COLO668 (cell line): Measurements from ENCODE around the gene C1orf74.
"Not testable (repeated sequence)": the region's sequence is repeated elsewhere in the genome, so short reads cannot be mapped to it uniquely, and the experiment has no call there.

Experiments used
- DNase-seq: peaks from one replicate; lab custom pipeline; 2025; ENCODE audit not compliant: unreplicated experiment; lab: John Stamatoyannopoulos, UW

The C1orf74 gene

GRCh38 chr1:209805875-209806760 is 21.8 kb upstream of the C1orf74 start, which contains the start of gene IRF6:
Gene IRF6, minus strand, starts transcription at chr1:209806142. Its CDS starts 4,729 bp downstream, at chr1:209801413.
- DNase-seq = peak; percentile 99

- peak; percentile 44 for DNase-seq
These were observed 21.0 kb upstream of the C1orf74 start for GRCh38 chr1:209805341-209805781.

GRCh38 chr1:209803568-209803967 is 19.2 kb upstream of the C1orf74 start:
- DNase-seq = no peak

GRCh38 chr1:209802780-209803152 is 18.4 kb upstream of the C1orf74 start:
- no peak for DNase-seq

- no peak for DNase-seq
These were observed 17.9 kb upstream of the C1orf74 start for GRCh38 chr1:209802117-209802779.

GRCh38 chr1:209800984-209801834 is 16.9 kb upstream of the C1orf74 start:
- DNase-seq = no peak

- DNase-seq = no peak
These were observed 13.8 kb upstream of the C1orf74 start for GRCh38 chr1:209797978-209798639.

GRCh38 chr1:209793711-209794110 is 9.4 kb upstream of the C1orf74 start:
- DNase-seq = not testable (repeated sequence)

- no peak for DNase-seq
These were observed 7.6 kb upstream of the C1orf74 start for GRCh38 chr1:209791920-209792319.

- DNase-seq = no peak
These were observed 6.2 kb upstream of the C1orf74 start for GRCh38 chr1:209790286-209791193.

GRCh38 chr1:209789245-209789644 is 4.9 kb upstream of the C1orf74 start:
- DNase-seq = no peak

- no peak for DNase-seq
These were observed 3.2 kb upstream of the C1orf74 start for GRCh38 chr1:209787551-209787950.

- no peak for DNase-seq
These were observed 1.8 kb upstream of the C1orf74 start for GRCh38 chr1:209786146-209786545.

GRCh38 chr1:209785592-209785991 is 1.2 kb upstream of the C1orf74 start:
- no peak for DNase-seq

- no peak for DNase-seq
These were observed 973 bp downstream of the C1orf74 start for GRCh38 chr1:209783386-209783785.

GRCh38 chr1:209780268-209780667 is 4.1 kb downstream of the C1orf74 start:
- no peak for DNase-seq

GRCh38 chr1:209778102-209778501 is 6.3 kb downstream of the C1orf74 start:
- no peak for DNase-seq

- DNase-seq = no peak
These were observed 6.8 kb downstream of the C1orf74 start for GRCh38 chr1:209777587-209777986.

- DNase-seq = no peak
These were observed 8.7 kb downstream of the C1orf74 start for GRCh38 chr1:209775678-209776077.

GRCh38 chr1:209774592-209774991 is 9.8 kb downstream of the C1orf74 start:
- no peak for DNase-seq
